ENCODE measurements around the gene NOX4.

DNA sequence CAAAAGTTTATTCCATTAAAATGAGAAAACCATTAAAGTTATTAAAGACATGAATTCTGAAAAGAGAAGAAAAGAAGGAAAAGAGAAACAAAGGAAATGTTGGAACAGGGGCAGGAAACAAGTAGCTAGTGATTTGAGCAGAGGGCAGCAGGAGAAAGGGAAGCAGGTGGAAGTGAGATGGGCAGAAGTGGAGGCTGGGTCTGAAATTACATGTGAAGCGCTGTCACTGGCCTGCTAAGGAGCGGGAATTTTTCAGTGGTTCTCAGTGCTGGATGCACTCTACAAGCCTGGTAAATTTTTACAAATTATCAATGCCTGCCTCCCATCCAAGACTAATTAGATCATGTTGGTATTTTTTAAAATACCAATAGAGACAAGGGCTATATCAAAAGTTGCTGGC is 48.4 kb downstream of the NOX4 start:
- TF ChIP-seq CTCF (IDR thresholded peaks at IDR 0.05; ENCODE audit: low read length) (no peak), EZH2 (IDR thresholded peaks at IDR 0.05; ENCODE audit: borderline replicate concordance, low read length) (no peak)

Measured in OCI-LY1 (cell line).